ENCODE measurements around the gene ZBTB46.

The ZBTB46 gene

DNA sequence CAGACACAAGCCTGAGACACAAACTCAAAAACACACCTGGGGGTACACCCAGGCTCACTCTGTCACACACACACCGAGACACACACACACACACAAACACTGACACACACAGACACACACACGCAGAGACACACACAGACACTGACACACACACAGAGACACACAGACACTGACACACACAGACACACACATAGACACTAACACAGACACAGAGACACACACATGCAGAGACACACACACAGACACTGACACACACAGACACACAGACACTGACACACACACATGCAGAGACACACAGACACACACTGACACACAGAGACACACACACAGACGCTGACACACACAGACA lies 15.8 kb upstream of the ZBTB46 start:
- Histone ChIP-seq H3K36me3 (no peaks in the 10 kb centered on the region), H3K9me3 (ENCODE audit: severe bottlenecking) (no peaks in the 10 kb centered on the region), H3K4me3 (ENCODE audit: low read depth, low read length) (no peak overlapping the region), H3K27me3 (ENCODE audit: insufficient read depth, low read depth, severe bottlenecking) (no peaks in the 10 kb centered on the region), H3K27ac (peak overlapping the region; percentile 85)
- TF ChIP-seq, protein P1, sequence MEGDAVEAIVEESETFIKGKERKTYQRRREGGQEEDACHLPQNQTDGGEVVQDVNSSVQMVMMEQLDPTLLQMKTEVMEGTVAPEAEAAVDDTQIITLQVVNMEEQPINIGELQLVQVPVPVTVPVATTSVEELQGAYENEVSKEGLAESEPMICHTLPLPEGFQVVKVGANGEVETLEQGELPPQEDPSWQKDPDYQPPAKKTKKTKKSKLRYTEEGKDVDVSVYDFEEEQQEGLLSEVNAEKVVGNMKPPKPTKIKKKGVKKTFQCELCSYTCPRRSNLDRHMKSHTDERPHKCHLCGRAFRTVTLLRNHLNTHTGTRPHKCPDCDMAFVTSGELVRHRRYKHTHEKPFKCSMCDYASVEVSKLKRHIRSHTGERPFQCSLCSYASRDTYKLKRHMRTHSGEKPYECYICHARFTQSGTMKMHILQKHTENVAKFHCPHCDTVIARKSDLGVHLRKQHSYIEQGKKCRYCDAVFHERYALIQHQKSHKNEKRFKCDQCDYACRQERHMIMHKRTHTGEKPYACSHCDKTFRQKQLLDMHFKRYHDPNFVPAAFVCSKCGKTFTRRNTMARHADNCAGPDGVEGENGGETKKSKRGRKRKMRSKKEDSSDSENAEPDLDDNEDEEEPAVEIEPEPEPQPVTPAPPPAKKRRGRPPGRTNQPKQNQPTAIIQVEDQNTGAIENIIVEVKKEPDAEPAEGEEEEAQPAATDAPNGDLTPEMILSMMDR (IDR thresholded peaks at IDR 0.05; ENCODE audit: low read depth, low read length), result no peak
- DNase-seq, result no peak

DNA sequence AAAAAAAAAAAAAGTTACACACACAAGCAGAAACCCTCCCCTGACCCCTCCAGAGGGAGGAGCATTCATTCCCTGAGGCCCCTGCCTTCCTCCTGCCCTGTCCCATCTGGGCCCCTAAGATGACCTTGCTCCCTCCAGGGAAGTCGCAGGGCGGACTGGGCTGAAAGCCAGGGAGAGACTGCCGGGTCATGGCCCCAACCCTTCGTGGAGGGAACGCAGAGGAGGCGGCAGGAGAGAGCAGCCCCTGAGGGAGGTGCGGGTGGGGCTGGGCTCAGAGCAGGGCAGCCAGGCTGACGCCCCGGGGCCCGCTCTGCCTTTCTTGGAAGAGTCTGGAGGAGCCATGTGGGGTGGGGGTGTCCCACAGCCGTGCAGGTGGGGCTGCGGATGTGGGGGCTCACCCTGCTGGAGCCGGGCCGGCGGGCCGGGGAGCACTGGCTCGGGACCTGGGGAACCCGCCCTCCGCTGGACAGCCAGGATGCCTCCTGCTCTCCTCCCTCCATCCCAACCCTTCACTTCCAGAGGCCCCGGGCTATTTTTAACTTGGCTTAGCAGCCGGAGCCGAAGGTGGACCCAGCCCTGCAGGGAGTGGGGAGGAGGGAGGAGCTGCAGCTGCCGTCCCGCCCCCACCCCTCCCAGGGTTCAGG lies 15.2 kb upstream of the ZBTB46 start:
- peak; percentile 77 for DNase-seq
- no peaks in the 10 kb centered on the region for H3K9me3 ChIP-seq (ENCODE audit: severe bottlenecking)
- TF ChIP-seq, protein P1 (IDR thresholded peaks at IDR 0.05; ENCODE audit: low read depth, low read length), result no peak
- peak overlapping the region; percentile 41 for H3K4me3 ChIP-seq (ENCODE audit: low read depth, low read length)
- no peaks in the 10 kb centered on the region for H3K36me3 ChIP-seq
- H3K27me3 ChIP-seq (ENCODE audit: insufficient read depth, low read depth, severe bottlenecking), result no peaks in the 10 kb centered on the region
- H3K27ac ChIP-seq, result peak overlapping the region; percentile 85

DNA sequence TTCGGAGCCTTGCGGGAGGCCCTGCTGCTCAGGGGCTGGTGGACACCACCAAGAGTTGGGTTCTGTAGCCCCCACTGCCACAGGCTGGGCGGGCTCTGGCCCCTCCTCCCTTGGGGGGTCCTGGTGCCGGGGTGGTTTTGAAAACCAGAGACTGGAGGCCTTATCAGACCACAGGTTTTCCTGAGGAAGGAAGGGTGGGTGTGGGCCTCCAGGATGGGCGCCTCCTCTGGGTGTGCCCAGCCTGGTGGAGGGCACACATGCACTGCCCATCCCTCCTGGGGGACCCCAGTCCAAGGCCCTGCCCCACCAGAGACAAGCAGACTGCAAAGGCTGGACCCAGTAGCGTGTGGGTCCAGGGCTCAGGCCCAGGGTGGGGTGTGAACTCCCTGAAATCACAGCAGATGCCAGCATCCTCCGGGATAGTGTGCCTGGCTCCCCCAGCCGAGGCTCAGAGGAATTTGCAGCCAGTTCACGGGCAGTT lies 13.5 kb upstream of the ZBTB46 start:
- Histone ChIP-seq H3K9me3 (ENCODE audit: severe bottlenecking) (no peaks in the 10 kb centered on the region), H3K4me3 (ENCODE audit: low read depth, low read length) (no peak overlapping the region), H3K27ac (no peak overlapping the region), H3K36me3 (no peaks in the 10 kb centered on the region), H3K27me3 (ENCODE audit: insufficient read depth, low read depth, severe bottlenecking) (no peaks in the 10 kb centered on the region)
- no peak for DNase-seq
- TF ChIP-seq, protein P1 (IDR thresholded peaks at IDR 0.05; ENCODE audit: low read depth, low read length), result no peak

DNA sequence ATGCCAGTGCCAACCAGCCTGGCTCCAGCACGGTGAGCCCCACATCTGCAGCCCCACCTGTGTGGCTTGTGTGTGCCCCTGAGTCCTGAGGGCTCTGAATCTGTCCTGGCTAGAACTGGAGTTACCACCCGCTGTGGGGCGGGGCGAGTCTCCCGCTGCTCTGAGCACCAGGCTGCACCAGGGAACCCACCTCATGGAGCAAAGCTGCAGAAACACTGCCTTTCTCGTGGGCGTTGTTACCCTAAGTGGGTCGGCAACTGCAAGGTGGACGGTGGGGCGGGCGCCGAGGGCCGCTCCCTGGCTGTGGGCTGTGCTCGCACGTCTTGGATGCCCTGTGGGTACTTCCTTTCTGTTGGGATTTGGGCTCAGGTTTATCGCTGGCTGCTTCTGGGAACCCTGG lies 12.7 kb upstream of the ZBTB46 start:
- no peak for DNase-seq
- H3K27me3 ChIP-seq (ENCODE audit: insufficient read depth, low read depth, severe bottlenecking), result no peaks in the 10 kb centered on the region
- no peak overlapping the region for H3K4me3 ChIP-seq (ENCODE audit: low read depth, low read length)

DNA sequence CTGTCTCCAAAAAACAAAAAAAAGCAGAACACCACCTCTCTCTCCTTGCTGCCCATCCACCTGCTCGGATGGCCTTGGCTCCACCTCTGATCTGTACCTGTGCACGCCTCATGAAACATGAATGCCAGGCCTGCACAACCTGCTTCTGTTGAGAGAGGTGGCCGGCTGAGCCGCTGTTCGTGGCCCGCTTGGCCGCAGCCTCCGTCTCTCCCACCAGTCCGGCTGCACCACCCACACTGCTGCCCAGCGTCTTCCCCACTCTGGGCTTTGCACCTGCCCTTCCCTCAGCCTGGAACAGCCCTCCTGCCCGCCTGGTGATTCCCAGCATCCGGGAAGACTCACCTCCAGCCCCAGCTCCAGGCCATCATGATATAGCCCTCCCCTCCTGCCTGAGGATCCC lies 12.2 kb upstream of the ZBTB46 start:
- H3K27me3 ChIP-seq (ENCODE audit: insufficient read depth, low read depth, severe bottlenecking), result no peaks in the 10 kb centered on the region
- H3K4me3 ChIP-seq (ENCODE audit: low read depth, low read length), result no peak overlapping the region
- H3K36me3 ChIP-seq, result no peaks in the 10 kb centered on the region
- no peak overlapping the region for H3K27ac ChIP-seq
- DNase-seq, result no peak
- TF ChIP-seq, protein P1 (IDR thresholded peaks at IDR 0.05; ENCODE audit: low read depth, low read length), result no peak
- H3K9me3 ChIP-seq (ENCODE audit: severe bottlenecking), result no peaks in the 10 kb centered on the region

More for the DNA sequence above, 12.7 kb upstream of the ZBTB46 start:
- TF ChIP-seq, protein P1 (IDR thresholded peaks at IDR 0.05; ENCODE audit: low read depth, low read length), result no peak
- Histone ChIP-seq H3K27ac (no peak overlapping the region), H3K9me3 (ENCODE audit: severe bottlenecking) (no peaks in the 10 kb centered on the region), H3K36me3 (no peaks in the 10 kb centered on the region)

DNA sequence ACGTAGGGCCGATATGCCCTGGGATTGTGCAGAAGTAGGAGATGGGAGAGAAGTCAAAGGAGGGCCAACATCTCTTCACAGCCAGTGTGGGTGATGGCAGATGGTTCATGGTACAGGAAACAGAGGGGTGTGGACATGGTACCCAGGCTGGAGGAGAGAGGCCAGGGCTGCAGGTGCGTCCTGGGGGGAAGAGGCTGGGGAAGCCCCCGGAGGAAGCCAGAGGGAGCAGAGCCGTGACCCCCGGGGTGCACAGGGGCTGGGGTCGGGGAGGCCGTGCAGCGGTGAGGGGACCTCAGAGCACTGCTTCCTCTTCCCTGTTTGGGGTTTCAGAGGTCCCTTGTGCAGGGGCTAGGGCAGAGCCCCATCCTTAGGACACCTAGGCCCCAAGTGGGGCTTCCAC lies 11.2 kb upstream of the ZBTB46 start:
- no peaks in the 10 kb centered on the region for H3K9me3 ChIP-seq (ENCODE audit: severe bottlenecking)
- H3K27ac ChIP-seq, result no peak overlapping the region
- no peak for DNase-seq
- TF ChIP-seq, protein P1 (IDR thresholded peaks at IDR 0.05; ENCODE audit: low read depth, low read length), result no peak
- H3K27me3 ChIP-seq (ENCODE audit: insufficient read depth, low read depth, severe bottlenecking), result no peaks in the 10 kb centered on the region
- no peaks in the 10 kb centered on the region for H3K36me3 ChIP-seq
- H3K4me3 ChIP-seq (ENCODE audit: low read depth, low read length), result no peak overlapping the region

Measured in WERI-Rb-1 (cell line).